Activated CD4-positive, CD25-positive, alpha-beta regulatory T cell treated with anti-CD3 and anti-CD28 coated beads, Interleukin-2, amount 50 U/mL, for 24 hours (primary cell): ENCODE measurements around the gene EIF2S1.
"Not testable (repeated sequence)": the region's sequence is repeated elsewhere in the genome, so short reads cannot be mapped to it uniquely, and the experiment has no call there.

Experiments used
- ATAC-seq, 2 donors: fragments of 150-1000 bp; cut with Tn5 transposase; one replicate each; pipeline ENCODE4 v1.10.0; 2021; ENCODE audit warnings: mild to moderate bottlenecking in 1 of 2, moderate library complexity in 1 of 2

The EIF2S1 gene

GRCh38 chr14:67372833-67373232, 12.7 kb downstream of the EIF2S1 start:
- no peak for ATAC-seq

GRCh38 chr14:67373347-67373746, 13.2 kb downstream of the EIF2S1 start:
- peak; percentile 94 to 98 for ATAC-seq

GRCh38 chr14:67377916-67378315, 17.8 kb downstream of the EIF2S1 start:
- no peak for ATAC-seq

- ATAC-seq: no peak
Measured at GRCh38 chr14:67385120-67385519, 25.0 kb downstream of the EIF2S1 start.

GRCh38 chr14:67385618-67386017, 25.5 kb downstream of the EIF2S1 start:
- no peak for ATAC-seq

- no peak for ATAC-seq
Measured at GRCh38 chr14:67387195-67387594, 27.1 kb downstream of the EIF2S1 start.

- no peak for ATAC-seq
Measured at GRCh38 chr14:67389275-67389674, 29.1 kb downstream of the EIF2S1 start.

- no peak for ATAC-seq
Measured at GRCh38 chr14:67389811-67390534, 29.8 kb downstream of the EIF2S1 start.

GRCh38 chr14:67391268-67391667, 31.1 kb downstream of the EIF2S1 start:
- no peak for ATAC-seq

GRCh38 chr14:67392123-67392522, 32.0 kb downstream of the EIF2S1 start:
- no peak for ATAC-seq

- no peak for ATAC-seq
Measured at GRCh38 chr14:67392800-67393199, 32.7 kb downstream of the EIF2S1 start.

GRCh38 chr14:67393689-67394088, 33.6 kb downstream of the EIF2S1 start:
- ATAC-seq: no peak

GRCh38 chr14:67395086-67395875, 35.2 kb downstream of the EIF2S1 start:
- no peak for ATAC-seq

- ATAC-seq: no peak
Measured at GRCh38 chr14:67395876-67396189, 35.7 kb downstream of the EIF2S1 start.

- ATAC-seq: no peak
Measured at GRCh38 chr14:67396381-67396970, 36.3 kb downstream of the EIF2S1 start.

GRCh38 chr14:67397536-67397935, 37.4 kb downstream of the EIF2S1 start:
- no peak for ATAC-seq

- ATAC-seq: no peak
Measured at GRCh38 chr14:67400434-67400833, 40.3 kb downstream of the EIF2S1 start.

GRCh38 chr14:67405771-67406170, 45.6 kb downstream of the EIF2S1 start:
- ATAC-seq: no peak

- ATAC-seq: not testable (repeated sequence)
Measured at GRCh38 chr14:67408122-67408801, 48.1 kb downstream of the EIF2S1 start.

- ATAC-seq: no peak
Measured at GRCh38 chr14:67409461-67409860, 49.3 kb downstream of the EIF2S1 start.

GRCh38 chr14:67410313-67410712, 50.2 kb downstream of the EIF2S1 start:
- ATAC-seq: no peak

- ATAC-seq: no peak
Measured at GRCh38 chr14:67411370-67411769, 51.2 kb downstream of the EIF2S1 start.

GRCh38 chr14:67411820-67412421, 51.8 kb downstream of the EIF2S1 start, which contains the start of gene PLEK2:
TSS of gene PLEK2 (minus strand) at chr14:67412165. CDS start at chr14:67412059, 106 bp downstream.
- peak; percentile 55 to 61 for ATAC-seq
